GM21825 (cell line): ENCODE measurements around the gene AK2.
A peak's percentile ranks its signal among the peaks of the same experiment; 100 is the strongest.
"Not testable (repeated sequence)": the region's sequence is repeated elsewhere in the genome, so short reads cannot be mapped to it uniquely, and the experiment has no call there.

Experiments
- ATAC-seq: cut with Tn5 transposase; IDR thresholded peaks from one replicate; pipeline ENCODE4 v1.9.1; 2021; ENCODE audit warnings: mild to moderate bottlenecking, moderate library complexity; ENCODE audit not compliant: unreplicated experiment

The AK2 gene

GRCh38 chr1:32977546-32978087 is 59.1 kb downstream of the AK2 start:
- ATAC-seq, result no peak

GRCh38 chr1:32975055-32975454 is 61.6 kb downstream of the AK2 start:
- not testable (repeated sequence) for ATAC-seq

GRCh38 chr1:32973458-32973857 is 63.2 kb downstream of the AK2 start:
- not testable (repeated sequence) for ATAC-seq

- no peak for ATAC-seq
These were observed 63.8 kb downstream of the AK2 start for GRCh38 chr1:32972814-32973428.

- ATAC-seq, result no peak
These were observed 65.1 kb downstream of the AK2 start for GRCh38 chr1:32971576-32971975.

- ATAC-seq, result no peak
These were observed 65.5 kb downstream of the AK2 start for GRCh38 chr1:32971156-32971555.

GRCh38 chr1:32969566-32969965 is 67.1 kb downstream of the AK2 start:
- ATAC-seq, result no peak

- ATAC-seq, result no peak
These were observed 68.7 kb downstream of the AK2 start for GRCh38 chr1:32967888-32968568.

GRCh38 chr1:32966900-32967299 is 69.8 kb downstream of the AK2 start:
- ATAC-seq, result no peak

- ATAC-seq, result no peak
These were observed 71.4 kb downstream of the AK2 start for GRCh38 chr1:32965251-32965747.

- ATAC-seq, result peak; percentile 79
These were observed 72.0 kb downstream of the AK2 start, which contains the start of gene RNF19B for GRCh38 chr1:32964461-32965250. Gene RNF19B, minus strand, starts transcription at chr1:32964809. Its CDS starts 124 bp downstream, at chr1:32964685.

- ATAC-seq, result peak; percentile 28
These were observed 72.8 kb downstream of the AK2 start for GRCh38 chr1:32963746-32964460.

GRCh38 chr1:32962248-32962896 is 74.3 kb downstream of the AK2 start:
- no peak for ATAC-seq

GRCh38 chr1:32960819-32961355 is 75.8 kb downstream of the AK2 start:
- no peak for ATAC-seq

GRCh38 chr1:32960342-32960741 is 76.3 kb downstream of the AK2 start:
- ATAC-seq, result no peak

- no peak for ATAC-seq
These were observed 77.9 kb downstream of the AK2 start for GRCh38 chr1:32958827-32959226.
